Mesenteric fat pad (tissue), 1 donor: ENCODE measurements around the gene MUC5AC. TPM values are rescaled to one million over a fixed set of nuclear protein-coding genes. Genes with fewer than 3 reads are reported as not detected.
"Not testable (repeated sequence)": the region's sequence is repeated elsewhere in the genome, so short reads cannot be mapped to it uniquely, and the experiment has no call there.

Experiments used
- DNase-seq: peaks from one replicate; pipeline ENCODE4 v3.0.0-alpha.2; 2020; ENCODE audit warnings: low spot score
- total RNA-seq: library from RNA; stranded (reverse); fragmentation: NEBNext Ultra II Directional; extraction: Animal tissue kit (Norgen Biotek cat#: 25700); gene quantifications from one replicate; pipeline ENCODE4 v1.2.1, GENCODE V29; 2021
- donor health status: DM: yes; HTN: yes; CAD: no.

MUC5AC gene
- total RNA-seq, 1 donor from 2014 or later = not detected

DNA sequence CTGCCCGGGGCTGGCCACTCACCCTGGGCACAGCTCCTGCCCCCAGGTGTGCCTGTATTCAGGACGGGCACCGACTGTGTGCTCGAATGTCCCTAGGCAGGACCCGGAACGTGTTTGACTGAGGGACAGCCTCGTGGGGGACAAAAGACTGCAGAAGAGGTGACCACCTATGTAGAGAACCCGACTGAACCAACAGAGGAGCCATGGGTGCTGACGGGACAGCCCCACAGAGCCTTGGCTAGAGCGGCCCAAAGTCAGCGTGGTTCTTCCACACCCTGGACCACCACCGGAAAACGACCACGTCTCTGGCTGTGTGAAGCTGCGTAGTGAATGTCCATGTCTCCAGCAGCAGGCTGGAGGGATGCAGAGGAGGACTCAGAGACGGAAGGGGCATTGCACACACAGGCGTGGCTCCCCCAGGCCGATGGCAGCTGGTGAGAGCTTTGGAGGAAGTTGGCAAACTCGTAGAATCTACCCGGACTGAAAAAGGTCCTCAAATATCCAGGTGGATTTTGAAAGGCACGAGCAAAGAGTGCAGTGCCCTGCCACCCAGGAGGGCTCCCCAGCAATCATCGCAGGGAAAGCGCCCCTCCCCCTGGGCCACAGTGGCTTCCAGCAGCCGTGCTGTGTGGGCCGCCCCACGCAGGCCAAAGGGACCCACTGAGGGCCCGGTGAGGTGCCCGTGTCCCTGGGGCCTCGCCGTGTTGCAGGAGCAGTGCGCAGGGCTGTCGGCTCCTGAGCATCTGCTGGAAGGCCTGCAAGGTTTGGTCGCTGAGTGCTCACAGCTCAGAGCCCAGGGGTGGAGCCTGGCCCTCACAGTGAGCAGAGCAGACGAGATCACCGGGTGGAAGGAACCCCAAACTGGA, 47.6 kb downstream of the MUC5AC start:
- DNase-seq = peak; percentile 71

DNA sequence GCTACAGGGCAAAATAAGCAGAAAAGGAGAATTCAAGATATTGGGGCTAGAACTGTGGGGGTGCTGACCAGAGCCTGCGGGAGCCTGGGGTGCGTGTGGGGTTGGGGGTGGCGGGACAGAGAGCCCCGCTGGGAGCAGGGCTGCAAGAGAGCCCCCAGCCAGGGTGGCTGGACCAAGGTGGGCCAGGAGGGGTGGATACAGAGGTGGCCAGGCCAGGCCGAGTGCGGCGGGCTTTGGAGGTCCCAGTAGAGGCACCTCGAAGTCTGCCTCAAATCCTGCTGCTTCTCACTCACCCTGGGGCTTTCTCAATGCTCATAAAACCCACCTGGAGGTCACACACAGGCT, 48.2 kb downstream of the MUC5AC start:
- DNase-seq = peak; percentile 81

DNA sequence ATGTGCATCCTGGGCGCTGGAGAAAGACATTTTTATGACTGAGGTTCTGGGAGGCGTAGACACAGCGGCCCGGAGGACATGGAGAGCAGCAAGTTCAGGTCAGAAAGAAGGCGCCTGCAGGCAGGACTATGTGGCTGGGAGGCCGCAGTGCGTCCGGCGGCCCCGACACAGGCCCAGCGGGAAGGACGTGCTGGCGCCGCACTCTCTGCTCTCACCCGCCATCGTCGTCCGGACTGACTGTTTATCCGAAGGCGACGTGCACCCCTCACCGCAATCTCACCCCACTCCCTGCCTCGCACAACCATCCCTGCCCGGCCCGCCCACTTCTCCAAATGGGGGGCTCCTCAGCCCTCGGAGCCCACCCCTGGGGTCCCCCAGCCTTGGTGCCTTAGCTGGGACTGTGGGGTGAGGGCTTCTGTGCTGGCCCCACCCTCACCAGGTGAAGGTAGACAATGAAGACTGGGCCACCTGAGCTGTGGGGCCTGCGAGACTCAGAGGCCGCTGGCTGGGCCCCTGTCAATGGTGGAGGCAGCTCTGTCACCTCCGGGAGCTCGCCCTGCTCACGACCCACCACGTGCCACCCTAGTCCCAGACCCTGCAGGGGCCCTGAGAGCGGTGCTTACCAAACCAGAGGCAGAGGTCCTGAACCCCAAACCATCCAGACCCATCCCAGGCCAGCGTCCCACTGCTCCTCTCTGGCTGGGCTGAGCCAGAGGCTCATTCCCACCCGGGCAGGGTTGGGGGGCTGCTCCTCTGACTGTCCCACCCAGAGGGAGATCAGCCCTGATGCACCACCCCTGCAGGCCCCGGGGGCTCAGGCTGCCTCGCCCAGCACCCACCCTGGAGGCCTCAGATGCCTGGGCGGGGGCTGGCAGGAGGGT, 48.9 kb downstream of the MUC5AC start:
- DNase-seq = peak; percentile 86

DNA sequence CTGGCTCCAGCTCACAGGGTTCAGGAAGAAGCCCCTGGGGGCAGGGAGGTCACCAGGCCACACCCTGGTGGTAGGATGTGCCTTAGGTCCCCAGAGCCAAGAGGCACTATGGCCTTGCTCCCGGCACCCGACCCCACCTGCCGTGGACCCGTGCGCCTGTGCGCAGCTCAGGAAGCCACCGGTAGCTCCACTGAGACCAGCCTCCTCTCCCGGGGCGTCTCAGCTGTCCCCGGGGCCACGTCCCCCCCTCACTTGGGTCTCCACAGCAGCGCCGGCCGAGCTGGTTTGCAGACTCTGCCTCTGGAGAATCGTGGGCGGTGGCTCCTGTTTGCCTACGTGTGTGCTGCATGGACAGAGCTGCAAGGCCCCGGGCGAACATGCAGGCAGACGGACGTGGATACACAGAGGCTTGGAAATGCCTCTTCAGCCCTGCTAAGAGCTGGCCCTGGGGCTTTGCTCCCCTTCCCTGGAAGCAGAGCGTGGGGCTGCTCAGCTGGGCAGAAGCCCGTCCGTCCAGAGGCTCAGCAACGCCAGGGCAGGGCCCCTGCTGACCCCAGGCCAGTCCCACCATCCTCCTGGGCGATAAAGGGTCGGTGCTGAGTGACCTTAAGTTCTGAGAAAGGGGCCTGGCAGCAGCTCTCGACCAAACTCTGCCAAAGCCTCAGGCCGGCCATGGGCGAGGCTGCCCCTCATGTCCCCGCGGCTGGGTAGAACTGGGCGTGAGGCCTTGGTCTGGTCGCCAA, 49.8 kb downstream of the MUC5AC start:
- DNase-seq = peak; percentile 90

- DNase-seq = peak; percentile 78
Measured at GRCh38 chr11:1208144-1208393, 50.3 kb downstream of the MUC5AC start.

GRCh38 chr11:1208394-1209261, 50.9 kb downstream of the MUC5AC start:
- peak; percentile 80 for DNase-seq

GRCh38 chr11:1209371-1210057, 51.8 kb downstream of the MUC5AC start:
- DNase-seq = peak; percentile 77

- DNase-seq = no peak
Measured at GRCh38 chr11:1211838-1212237, 54.1 kb downstream of the MUC5AC start.

- DNase-seq = not testable (repeated sequence)
Measured at GRCh38 chr11:1215826-1216225, 58.1 kb downstream of the MUC5AC start.

DNA sequence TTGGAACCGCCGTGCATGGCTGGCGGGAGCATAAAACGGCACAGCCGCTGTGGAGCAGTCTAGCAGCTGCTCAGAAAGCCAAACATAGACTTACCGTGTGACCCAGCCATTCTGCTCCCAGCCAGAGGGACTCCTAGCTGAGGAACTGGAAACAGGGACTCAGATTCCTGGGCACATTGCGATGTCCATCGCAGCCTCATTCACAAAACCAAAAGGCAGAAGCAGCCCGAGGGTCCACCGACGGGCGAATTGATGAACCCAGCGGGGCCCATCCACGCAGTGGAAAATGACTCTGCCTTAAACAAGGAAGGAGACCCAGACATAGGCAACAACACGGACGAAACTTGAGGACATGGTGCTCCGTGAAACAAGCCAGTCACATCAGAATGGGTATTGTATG, 59.4 kb downstream of the MUC5AC start:
- DNase-seq = no peak

DNA sequence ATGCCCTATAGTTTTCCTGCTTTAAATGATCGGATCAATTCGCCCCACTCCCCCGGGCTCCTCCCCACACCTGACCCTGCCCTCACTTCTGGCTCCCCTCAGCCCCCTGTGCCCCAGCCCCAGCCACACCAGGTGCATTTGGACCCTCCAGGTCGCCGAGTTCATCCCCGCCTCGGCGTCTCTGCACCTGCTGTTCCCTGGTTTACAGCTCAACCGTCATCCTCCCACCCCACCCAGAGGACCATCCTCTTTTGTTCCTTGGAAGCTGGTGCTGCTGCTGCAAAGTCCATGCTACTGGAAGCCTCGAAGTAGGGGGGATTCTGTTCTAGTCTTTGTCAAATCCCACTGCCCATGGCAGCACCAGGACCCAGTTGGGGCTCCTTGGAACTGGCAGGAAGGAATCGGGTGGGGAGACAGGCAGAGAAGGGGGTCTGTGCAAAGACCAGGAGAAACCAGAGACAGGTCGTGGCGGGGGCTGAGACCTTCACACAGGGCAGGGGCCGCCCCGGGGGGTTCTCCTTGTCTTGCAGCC, 60.6 kb downstream of the MUC5AC start:
- DNase-seq = no peak

DNA sequence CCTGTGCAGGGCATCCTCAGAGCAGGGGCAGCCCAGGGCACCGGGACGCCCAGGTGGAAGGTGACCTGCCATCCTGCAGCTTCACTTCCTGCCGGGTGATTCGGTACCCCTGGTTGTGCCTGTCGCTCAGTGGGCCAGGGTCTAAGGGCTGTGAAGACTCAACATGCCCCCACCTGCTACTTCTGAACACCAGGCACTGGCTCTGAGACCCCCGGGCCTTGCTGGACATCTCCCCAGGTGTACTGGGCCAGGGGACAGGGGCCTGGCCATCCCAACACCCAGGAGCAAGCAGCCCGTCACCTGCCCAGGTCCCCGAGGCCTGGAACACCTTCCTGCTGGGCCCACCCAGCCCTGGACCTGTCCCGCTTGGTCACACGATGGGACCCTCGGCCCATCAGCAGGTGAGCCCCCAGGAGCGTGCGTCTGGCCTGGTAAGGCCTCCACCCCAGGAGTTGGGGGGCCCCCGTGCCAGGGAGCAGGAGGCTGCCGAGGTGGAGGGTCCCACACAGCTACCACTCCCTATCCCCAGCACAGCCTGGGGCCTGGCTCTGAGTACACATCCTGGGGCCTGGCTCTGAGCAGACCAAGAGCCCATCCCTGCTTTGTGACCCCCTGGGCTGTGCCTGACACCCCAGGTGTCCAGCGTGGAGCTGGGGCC, 61.2 kb downstream of the MUC5AC start:
- no peak for DNase-seq

DNA sequence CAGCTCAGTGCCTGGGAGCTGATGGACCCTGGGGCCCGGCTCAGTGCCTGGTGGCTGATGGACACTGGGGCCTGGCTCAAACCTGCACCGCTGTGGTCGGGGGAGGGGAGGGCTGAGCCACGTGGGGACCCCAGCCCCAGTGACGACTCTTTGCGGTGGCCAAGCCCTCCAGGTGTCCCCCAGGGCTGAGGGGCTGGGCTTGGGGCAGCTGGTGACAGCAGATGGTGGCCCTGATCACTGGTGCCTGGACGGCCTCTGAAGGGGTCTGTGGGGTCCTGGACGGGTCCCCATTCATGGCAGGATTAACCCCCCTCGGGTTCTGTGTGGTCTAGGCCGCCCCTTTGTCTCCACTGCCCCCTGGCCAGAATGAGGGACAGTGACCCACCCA, 61.7 kb downstream of the MUC5AC start:
- DNase-seq = no peak

DNA sequence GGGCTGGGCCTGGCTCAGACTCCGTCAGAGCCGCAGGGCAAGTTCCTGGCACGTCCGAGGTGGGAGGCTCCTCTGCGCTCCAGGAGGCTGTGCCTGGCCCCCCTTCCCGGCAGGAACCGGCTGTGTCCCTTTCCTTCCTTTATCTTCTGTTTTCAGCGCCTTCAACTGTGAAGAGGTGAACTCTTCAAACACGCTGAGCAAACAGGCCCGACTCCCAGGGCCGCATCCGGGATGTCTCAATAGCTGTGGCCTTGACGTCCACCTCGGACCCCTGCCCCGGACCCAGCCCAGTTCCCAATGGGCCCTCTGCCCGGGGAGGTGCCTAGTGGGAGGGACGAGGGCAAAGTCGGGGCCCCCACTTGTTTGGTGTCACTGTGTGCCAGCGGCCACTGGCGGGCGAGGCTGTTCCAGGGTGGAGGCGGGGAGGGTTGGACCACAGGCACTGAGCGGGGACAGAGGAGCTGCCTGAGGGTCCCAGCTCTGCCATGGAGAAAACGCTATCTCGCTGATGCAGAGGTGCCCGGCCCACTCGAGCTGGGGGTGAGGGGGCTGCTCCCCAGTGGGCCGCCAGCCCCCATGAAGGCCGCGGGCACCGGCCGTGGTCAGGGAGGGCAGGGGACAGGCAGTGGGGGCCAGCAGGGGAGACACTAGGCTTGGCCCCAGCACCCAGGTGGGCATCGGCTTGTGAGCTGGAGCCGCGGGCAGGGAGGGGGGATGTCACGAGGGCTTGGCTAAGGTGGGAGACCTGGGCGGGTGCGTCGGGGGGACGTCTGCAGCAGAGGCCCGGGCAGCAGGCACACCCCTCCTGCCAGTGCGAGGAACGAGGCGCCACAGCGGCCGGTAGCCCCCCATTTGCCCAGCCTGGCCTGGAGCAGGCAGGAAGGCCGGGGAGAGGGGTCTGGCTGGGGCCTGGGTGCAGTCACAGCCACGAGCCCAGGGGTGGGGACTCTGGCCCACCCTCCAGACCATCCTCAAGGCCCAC, 62.4 kb downstream of the MUC5AC start:
- no peak for DNase-seq

- peak; percentile 88 for DNase-seq
Measured at GRCh38 chr11:1220941-1221721, 63.4 kb downstream of the MUC5AC start.

- DNase-seq = peak; percentile 81
Measured at GRCh38 chr11:1221848-1222311, 64.1 kb downstream of the MUC5AC start.
